HEK293T (cell line): Measurements from ENCODE around the gene OGG1.

ENCODE experiments used
- ARNT ChIP-seq: fragments of 450-650 bp; IDR thresholded peaks from 2 replicates; pipeline ENCODE4 v1.6.1; 2017; ENCODE audit warnings: mild to moderate bottlenecking
- FOXA1 ChIP-seq: fragments of 450-650 bp; IDR thresholded peaks from 2 replicates; pipeline ENCODE4 v1.6.1; 2016; ENCODE audit warnings: mild to moderate bottlenecking
- FOXK2 ChIP-seq: fragments of 450-650 bp; IDR thresholded peaks from 2 replicates; pipeline ENCODE4 v1.6.1; 2016; ENCODE audit warnings: mild to moderate bottlenecking
- HDGF ChIP-seq: fragments of 450-650 bp; IDR thresholded peaks from 2 replicates; pipeline ENCODE4 v1.6.1; 2017; ENCODE audit warnings: antibody characterized with exemption, borderline replicate concordance
- L3MBTL2 ChIP-seq: fragments of 450-650 bp; conservative IDR thresholded peaks from 2 replicates; pipeline ENCODE4 v1.6.1; 2016; ENCODE audit warnings: mild to moderate bottlenecking
- NFRKB ChIP-seq: fragments of 450-650 bp; IDR thresholded peaks from 2 replicates; pipeline ENCODE4 v1.6.1; 2016; ENCODE audit warnings: mild to moderate bottlenecking, moderate library complexity
- SP1 ChIP-seq: fragments of 450-650 bp; IDR thresholded peaks from 2 replicates; pipeline ENCODE4 v1.6.1; 2017
- SUZ12 ChIP-seq: fragments of 450-650 bp; IDR thresholded peaks from 2 replicates; pipeline ENCODE4 v1.6.1; 2016; ENCODE audit warnings: mild to moderate bottlenecking
- TARDBP ChIP-seq: fragments of 450-650 bp; IDR thresholded peaks from 2 replicates; pipeline ENCODE4 v1.6.1; 2016

GRCh38 chr3:9748031-9748430, 1.7 kb upstream of the OGG1 start:
- TF ChIP-seq TARDBP: no peak
- TF ChIP-seq ARNT: no peak
- no peak for TF ChIP-seq HDGF
- no peak for TF ChIP-seq FOXK2
- no peak for TF ChIP-seq SP1
- no peak for TF ChIP-seq SUZ12
- no peak for TF ChIP-seq L3MBTL2
- TF ChIP-seq FOXA1: no peak
- no peak for TF ChIP-seq NFRKB
